K562 (cell line): ENCODE data around the gene RAB31. TPM values are rescaled to one million over a fixed set of nuclear protein-coding genes. Genes with fewer than 3 reads are reported as not detected.

Experiments used
- ARID1B ChIP-seq: fragments of 450-650 bp; IDR thresholded peaks from 2 replicates; pipeline ENCODE4 v1.6.1; 2016; ENCODE audit warnings: antibody characterized with exemption, mild to moderate bottlenecking, inconsistent platforms
- ARID4B ChIP-seq: sonication (generic); formaldehyde crosslinking; IDR thresholded peaks from 2 replicates; pipeline ENCODE4 v1.8.0; 2022; ENCODE audit warnings: mild to moderate bottlenecking, missing genetic modification reagents
- FOXJ2 ChIP-seq: fragments of 200-800 bp; sonication (Bioruptor generic); IDR thresholded peaks from 2 replicates; pipeline ENCODE4 v1.6.1; 2016; ENCODE audit warnings: missing genetic modification characterization, missing compliant biosample characterization
- GATAD2A ChIP-seq: fragments of 450-650 bp; IDR thresholded peaks from 2 replicates; pipeline ENCODE4 v1.6.1; 2017
- KLF16 ChIP-seq: IDR thresholded peaks from 2 replicates; pipeline ENCODE4 v1.6.1; 2016; ENCODE audit warnings: antibody characterized with exemption
- MAZ ChIP-seq, 2 experiments: fragments of 450-650 bp in 1 of 2; sonication (generic) in 1 of 2; formaldehyde crosslinking; IDR thresholded peaks in 1 of 2; conservative IDR thresholded peaks in 1 of 2; 2 replicates each; pipeline versions ENCODE4 v1.4.0 to v1.5.0; 2020; ENCODE audit warnings: mild to moderate bottlenecking in 1 of 2, missing genetic modification reagents in 1 of 2
- MBD1 ChIP-seq: fragments of 250-450 bp; sonication (Bioruptor Pico); IDR thresholded peaks from 2 replicates; pipeline ENCODE4 v1.8.0; 2022; ENCODE audit warnings: inconsistent platforms
- MNT ChIP-seq, 2 experiments: fragments of 450-650 bp; conservative IDR thresholded peaks; 2 replicates each; pipeline ENCODE4 v1.6.1; 2017; ENCODE audit warnings: mild to moderate bottlenecking in 2 of 2, moderate library complexity in 2 of 2
- NONO ChIP-seq, 2 experiments: fragments of 200-400 bp in 1 of 2; fragments of 450-650 bp in 1 of 2; formaldehyde crosslinking in 1 of 2; IDR thresholded peaks; 2 replicates each; pipeline ENCODE4 v1.6.1; 2017; ENCODE audit warnings: low read depth in 2 of 2, mild to moderate bottlenecking in 2 of 2, moderate library complexity in 2 of 2, low read length in 1 of 2
- POLR2B ChIP-seq: fragments of 450-650 bp; IDR thresholded peaks from 2 replicates; pipeline ENCODE4 v1.6.1; 2018; ENCODE audit warnings: low read depth; ENCODE audit not compliant: partially characterized antibody
- SAFB2 ChIP-seq: fragments of 200-400 bp; formaldehyde crosslinking; IDR thresholded peaks from 2 replicates; pipeline ENCODE4 v1.6.1; 2018; ENCODE audit warnings: borderline replicate concordance, low read length, low read depth, moderate library complexity; ENCODE audit not compliant: severe bottlenecking
- SP1 ChIP-seq: sonication (generic); formaldehyde crosslinking; IDR thresholded peaks from 2 replicates; pipeline ENCODE4 v1.8.1; 2022; ENCODE audit warnings: mild to moderate bottlenecking, missing genetic modification reagents
- TAL1 ChIP-seq: fragments of 450-650 bp; IDR thresholded peaks from 2 replicates; pipeline ENCODE4 v1.6.1; 2016; ENCODE audit warnings: mild to moderate bottlenecking
- TEAD2 ChIP-seq: fragments of 450-650 bp; IDR thresholded peaks from 2 replicates; pipeline ENCODE4 v1.6.1; 2016; ENCODE audit warnings: missing genetic modification characterization, control low read depth, missing compliant biosample characterization
- THRA ChIP-seq: fragments of 450-650 bp; IDR thresholded peaks from 2 replicates; pipeline ENCODE4 v1.6.1; 2017; ENCODE audit warnings: mild to moderate bottlenecking, moderate library complexity
- ZNF512 ChIP-seq: IDR thresholded peaks from 2 replicates; pipeline ENCODE4 v1.6.1; 2016; ENCODE audit warnings: missing genetic modification characterization, missing compliant biosample characterization
- ZNF668 ChIP-seq: fragments of 250-450 bp; sonication (Bioruptor Pico); IDR thresholded peaks from 2 replicates; pipeline ENCODE4 v1.8.0; 2022; ENCODE audit warnings: mild to moderate bottlenecking, inconsistent platforms
- polyA plus RNA-seq, 8 experiments: library from polyadenylated mRNA; depleted of rRNA in 4 of 8; stranded (reverse) in 5 of 8; unstranded in 3 of 8; fragments of >200 nt; fragmentation: Nextera tagmentation in 2 of 8; fragmentation: Illumina TruSeq in 1 of 8; extraction: Ambion mirVana in 2 of 8; extraction: Trizol in 1 of 8; gene quantifications; 2 replicates each; pipeline versions ENCODE4 v1.2.1 to v1.2.3, GENCODE V29; 2011 to 2014; ENCODE audit warnings: inconsistent platforms in 1 of 8, missing spikeins in 1 of 8
- total RNA-seq, 7 experiments: library from RNA; depleted of rRNA in 6 of 7; stranded (reverse); fragments of >200 nt in 6 of 7; fragmentation: Illumina TruSeq in 2 of 7; extraction: Trizol in 2 of 7; gene quantifications; 2 replicates each; pipeline versions ENCODE4 v1.2.1 to v1.2.3, GENCODE V29; 2011 to 2021; ENCODE audit warnings: low replicate concordance in 1 of 7

RAB31 gene
- total and polyA plus RNA-seq, 9 of the 15 experiments (the other 6 are each of a cell fraction or from before 2014, with no cell fraction given) = 20.7 to 70.4 (median 41.3) TPM

GRCh38 chr18:9848170-9848879 is 140.2 kb downstream of the RAB31 start (continued):
- TF ChIP-seq SP1 (CRISPR knock-in tag) (no peak), TEAD2 (tag) (no peak), MAZ (CRISPR knock-in tag; conservative IDR thresholded peaks at IDR 0.05 in 1 of 2, IDR thresholded peaks at IDR 0.05 in 1 of 2) (no peak), MBD1 (CRISPR knock-in tag) (no peak), ARID4B (CRISPR knock-in tag) (no peak), TAL1 (peak; percentile 85), ARID1B (peak; percentile 87), ZNF668 (no peak), GATAD2A (peak; percentile 99), FOXJ2 (tag) (no peak), NONO (IDR thresholded peaks at IDR 0.05; ENCODE audit: low read depth in 2 of 2, low read length in 1 of 2) (no peak), MNT (conservative IDR thresholded peaks at IDR 0.05) (no peak), SAFB2 (no peak), THRA (no peak), KLF16 (peak; percentile 45; the same call in 1 of the 2 replicates), POLR2B (no peak), ZNF512 (no peak)
